HPDE6-E6E7 (cell line): ENCODE measurements around the gene ARHGEF28.

ENCODE experiments used
- DNase-seq: peaks from one replicate; pipeline ENCODE4 v3.0.0; 2011; ENCODE audit warnings: missing footprints; ENCODE audit errors: extremely low spot score

Gene ARHGEF28

GRCh38 chr5:73960023-73960422 is 334.0 kb downstream of the ARHGEF28 start:
- DNase-seq = no peak

GRCh38 chr5:73960426-73960825 is 334.4 kb downstream of the ARHGEF28 start:
- no peak for DNase-seq

- no peak for DNase-seq
Observed at GRCh38 chr5:73962801-73963425, 336.9 kb downstream of the ARHGEF28 start.

- DNase-seq = no peak
Observed at GRCh38 chr5:73964352-73964865, 338.4 kb downstream of the ARHGEF28 start.

- no peak for DNase-seq
Observed at GRCh38 chr5:73966451-73966850, 340.5 kb downstream of the ARHGEF28 start.

- no peak for DNase-seq
Observed at GRCh38 chr5:73967347-73967746, 341.4 kb downstream of the ARHGEF28 start.

- DNase-seq = no peak
Observed at GRCh38 chr5:73968246-73968645, 342.2 kb downstream of the ARHGEF28 start.

- DNase-seq = no peak
Observed at GRCh38 chr5:73968729-73969128, 342.7 kb downstream of the ARHGEF28 start.

GRCh38 chr5:73969195-73970036 is 343.4 kb downstream of the ARHGEF28 start:
- no peak for DNase-seq

- no peak for DNase-seq
Observed at GRCh38 chr5:73971326-73971725, 345.3 kb downstream of the ARHGEF28 start.

GRCh38 chr5:73973135-73973534 is 347.1 kb downstream of the ARHGEF28 start:
- DNase-seq = no peak

- no peak for DNase-seq
Observed at GRCh38 chr5:73974871-73975360, 348.9 kb downstream of the ARHGEF28 start.

GRCh38 chr5:73975845-73976244 is 349.8 kb downstream of the ARHGEF28 start:
- no peak for DNase-seq

- no peak for DNase-seq
Observed at GRCh38 chr5:73977146-73977545, 351.1 kb downstream of the ARHGEF28 start.

GRCh38 chr5:73979321-73979720 is 353.3 kb downstream of the ARHGEF28 start:
- no peak for DNase-seq

GRCh38 chr5:73981704-73982103 is 355.7 kb downstream of the ARHGEF28 start:
- no peak for DNase-seq

- DNase-seq = no peak
Observed at GRCh38 chr5:73983644-73984043, 357.6 kb downstream of the ARHGEF28 start.

- peak; percentile 38 for DNase-seq
Observed at GRCh38 chr5:73985145-73985544, 359.1 kb downstream of the ARHGEF28 start.

GRCh38 chr5:73986729-73987128 is 360.7 kb downstream of the ARHGEF28 start:
- no peak for DNase-seq

GRCh38 chr5:73987915-73988314 is 361.9 kb downstream of the ARHGEF28 start:
- DNase-seq = peak; percentile 19

- no peak for DNase-seq
Observed at GRCh38 chr5:73989956-73990355, 364.0 kb downstream of the ARHGEF28 start.
